HG03039 (cell line): Measurements from ENCODE around the gene CCDC171.
"Not testable (repeated sequence)": the region's sequence is repeated elsewhere in the genome, so short reads cannot be mapped to it uniquely, and the experiment has no call there.

ENCODE experiments used
- ATAC-seq: cut with Tn5 transposase; IDR thresholded peaks from one replicate; pipeline ENCODE4 v1.9.1; 2021; ENCODE audit warnings: mild to moderate bottlenecking, moderate library complexity; ENCODE audit not compliant: unreplicated experiment

CCDC171 gene

DNA sequence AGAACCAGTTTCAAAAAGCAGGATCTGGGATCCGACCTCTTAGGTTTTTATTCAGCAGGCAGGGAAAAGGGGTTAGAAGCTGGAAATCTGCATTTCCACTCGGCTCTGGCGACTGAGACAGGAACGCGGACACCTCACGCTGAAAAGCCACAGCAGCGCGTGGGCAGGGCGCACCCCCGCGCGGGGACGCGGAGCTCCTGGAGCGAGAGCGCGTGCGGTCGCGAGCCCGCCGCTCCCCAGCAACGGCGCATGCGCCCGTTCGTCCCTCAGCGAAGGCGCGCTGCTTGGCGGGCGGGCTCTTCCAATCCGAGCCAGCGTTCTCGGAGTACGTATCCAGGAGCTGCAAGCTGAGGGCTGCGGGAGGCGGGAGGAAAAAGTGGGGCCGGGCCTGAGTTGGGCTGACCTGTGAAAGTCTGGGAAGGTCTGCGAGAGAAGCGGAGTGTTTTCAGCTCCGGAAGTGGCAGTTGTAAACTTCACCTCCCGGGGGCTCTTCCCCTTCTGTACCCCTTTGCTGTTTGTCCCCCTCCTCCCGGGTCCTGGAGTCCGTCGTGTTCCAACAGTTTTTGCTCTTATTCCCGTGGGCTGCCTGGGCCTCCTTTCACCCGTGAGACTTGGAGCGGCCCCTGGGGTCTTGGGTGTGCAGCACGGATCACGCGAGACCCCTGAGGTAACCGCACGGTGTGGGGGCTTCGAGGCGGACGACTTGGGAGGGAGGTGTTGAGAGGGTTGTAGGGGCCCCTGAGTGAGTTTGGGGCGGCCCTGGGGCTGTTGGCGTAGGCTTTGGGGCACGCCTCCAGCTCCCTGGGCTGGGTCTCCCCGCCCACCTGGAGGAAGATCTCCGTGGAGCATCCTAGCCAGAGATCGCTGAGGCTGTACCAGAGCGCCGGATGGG lies at the start of gene CCDC171:
Gene CCDC171 (plus strand): TSS at position 408 of the 892 bp plus-strand sequence. CDS start 11,046 bp downstream, outside the sequence.
- ATAC-seq = peak; percentile 75

DNA sequence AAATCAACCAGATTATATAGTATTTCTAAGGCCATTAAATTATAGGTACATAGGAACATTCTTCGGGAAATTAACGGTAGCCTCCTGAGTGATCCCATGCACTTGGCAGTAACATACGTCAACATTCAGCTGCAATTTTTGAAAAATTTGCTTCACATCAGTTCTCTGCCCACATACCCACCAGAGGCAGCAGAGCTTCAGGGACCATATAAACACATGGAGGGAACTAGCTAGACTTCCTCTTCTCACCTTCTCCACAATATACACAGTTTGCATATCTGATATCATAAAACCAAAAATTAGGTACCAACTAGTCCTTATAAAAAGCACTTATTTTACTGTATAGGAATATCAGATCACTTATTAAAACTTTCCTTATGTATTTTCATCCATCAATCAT lies 46.9 kb upstream of the CCDC171 start:
- no peak for ATAC-seq

DNA sequence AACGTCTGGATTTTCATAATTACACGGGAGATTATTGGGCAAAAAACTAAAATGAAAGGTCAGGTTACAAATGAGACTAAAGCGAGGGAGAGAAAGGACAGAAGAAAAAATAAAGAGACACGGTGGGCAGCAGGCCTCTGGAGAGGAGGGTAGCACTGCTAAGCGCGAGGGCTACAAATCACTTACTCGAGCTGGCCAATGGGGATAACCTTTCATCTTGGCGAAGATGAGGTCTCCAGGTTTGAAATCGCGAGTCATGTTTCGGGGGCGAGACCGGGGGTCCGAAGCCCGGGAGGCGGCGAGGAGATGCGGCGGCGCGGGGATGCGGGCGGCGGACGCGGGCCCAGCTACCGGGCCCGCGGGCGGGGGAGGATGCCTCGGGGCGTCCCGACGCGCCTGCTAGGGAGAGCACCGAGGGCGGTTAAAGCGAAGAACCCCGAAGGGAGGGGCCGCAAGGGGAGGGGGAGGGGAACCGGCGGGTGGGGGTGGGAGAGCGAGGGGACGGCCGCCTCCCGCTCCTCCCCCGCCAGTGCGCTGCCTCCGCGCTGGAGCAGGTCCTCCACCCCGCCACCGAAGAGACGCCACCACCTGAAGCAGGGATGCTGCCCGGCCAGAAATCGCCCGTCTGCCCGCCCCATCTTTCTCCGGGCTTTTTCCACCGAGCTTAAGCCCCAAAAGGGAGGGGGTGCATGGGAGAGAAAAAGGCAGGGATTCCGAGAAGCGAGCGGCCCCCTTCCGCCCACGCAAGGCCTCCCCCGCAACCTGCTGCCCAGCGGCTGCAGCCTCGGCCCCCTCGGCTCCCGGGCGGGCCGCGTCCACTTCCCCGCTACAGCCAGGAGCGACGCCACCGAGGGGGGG lies 42.7 kb upstream of the CCDC171 start:
- peak; percentile 39 for ATAC-seq

DNA sequence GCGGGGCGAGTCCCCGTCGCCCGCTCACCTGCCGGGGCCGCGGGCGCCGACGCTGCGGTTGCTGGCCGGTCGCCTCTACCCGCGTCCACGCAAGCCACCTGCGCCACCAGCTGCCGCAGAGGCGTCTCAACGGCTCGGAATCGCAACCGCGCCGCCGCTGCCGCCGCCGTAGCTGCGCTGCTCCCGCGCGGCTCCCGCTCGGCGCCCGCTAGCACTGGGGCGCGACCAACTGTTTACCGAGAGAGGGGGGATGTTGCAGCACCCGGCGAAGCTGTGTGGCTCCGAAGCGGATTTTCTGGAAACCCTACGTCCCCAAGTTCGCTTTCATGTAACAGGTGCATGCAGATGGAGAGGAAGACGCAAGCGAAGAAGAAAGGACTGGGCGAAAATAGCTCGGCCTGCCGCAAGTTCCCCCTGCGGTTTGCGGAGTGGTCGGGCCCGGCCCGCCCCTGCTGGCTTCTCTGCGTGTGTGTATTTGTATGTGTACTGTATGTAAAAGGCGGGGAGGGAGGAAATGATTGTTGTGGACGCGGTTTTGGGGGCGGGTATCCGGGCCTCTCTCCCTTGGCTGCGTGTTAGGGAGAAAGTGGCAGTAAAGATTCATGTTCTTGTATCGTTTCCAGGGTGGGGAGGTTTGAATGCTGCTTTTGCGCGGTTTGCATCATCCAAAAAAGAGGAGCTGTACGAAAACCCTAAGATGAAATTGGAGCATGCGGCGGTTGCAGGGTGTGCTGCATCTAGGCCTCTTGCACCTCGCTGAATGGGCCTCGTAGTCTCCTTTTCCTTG lies 41.9 kb upstream of the CCDC171 start, which contains the start of gene PSIP1:
Gene PSIP1 (minus strand): TSS at position 182 of the 787 bp plus-strand sequence. CDS start 782 bp downstream, outside the sequence.
- ATAC-seq = peak; percentile 76

DNA sequence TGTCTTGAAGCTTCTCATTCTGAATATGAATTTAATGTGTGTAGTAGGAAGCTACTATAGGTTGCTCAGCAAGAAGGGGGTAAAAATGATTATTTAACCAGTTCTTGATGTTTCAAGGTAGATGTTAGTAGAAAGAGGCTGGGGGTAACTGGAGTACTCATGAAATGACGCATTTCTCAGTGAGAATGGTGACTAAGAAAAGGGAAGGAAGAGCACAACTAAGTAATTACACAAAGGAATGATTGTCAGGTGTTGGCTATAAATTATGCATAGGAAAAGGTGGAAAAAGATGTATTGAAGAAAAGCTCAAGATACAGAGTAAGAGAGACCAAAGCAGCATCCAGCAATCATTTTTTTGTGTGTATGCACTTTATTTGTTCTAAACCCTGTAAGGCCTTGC lies 40.6 kb upstream of the CCDC171 start:
- no peak for ATAC-seq

DNA sequence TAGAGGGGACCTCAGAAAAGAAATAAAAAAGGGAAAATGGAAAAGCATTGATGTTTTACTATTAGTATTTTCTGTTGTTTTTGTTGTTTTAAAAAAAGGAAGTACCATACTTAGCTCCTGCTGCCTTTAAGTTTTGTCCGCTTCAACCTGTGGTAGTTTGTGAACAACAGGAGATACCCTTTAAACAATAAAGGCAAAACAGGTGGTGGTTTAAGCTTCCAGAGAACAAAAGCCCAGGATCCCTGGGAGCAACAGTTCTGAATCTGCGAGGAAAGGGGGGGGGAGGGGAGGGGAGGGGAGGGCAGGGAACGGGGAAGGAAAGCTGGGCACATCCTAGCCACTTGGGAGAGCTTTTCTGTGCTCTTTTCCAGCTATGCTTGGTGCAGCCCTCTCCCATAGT lies 40.0 kb upstream of the CCDC171 start:
- no peak for ATAC-seq

DNA sequence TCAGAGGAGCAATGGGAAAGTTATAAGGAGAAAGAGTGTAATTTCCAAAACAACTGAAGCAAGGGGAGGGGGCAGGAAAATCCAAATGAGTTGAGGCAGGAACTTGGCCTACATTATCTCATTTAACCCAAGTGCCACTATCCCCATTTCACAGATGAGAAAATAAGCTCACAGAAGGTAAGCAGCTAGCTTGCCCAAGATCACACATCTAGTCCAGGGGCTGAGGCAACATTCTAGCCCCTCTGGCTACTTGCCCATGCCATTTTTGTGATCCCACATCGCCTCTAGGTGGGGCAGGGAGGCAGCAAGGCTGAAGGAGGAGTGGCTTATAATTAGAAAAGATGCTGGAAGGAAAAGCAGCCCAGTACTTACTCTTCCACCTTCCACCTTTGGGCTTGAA lies 39.5 kb upstream of the CCDC171 start:
- no peak for ATAC-seq

DNA sequence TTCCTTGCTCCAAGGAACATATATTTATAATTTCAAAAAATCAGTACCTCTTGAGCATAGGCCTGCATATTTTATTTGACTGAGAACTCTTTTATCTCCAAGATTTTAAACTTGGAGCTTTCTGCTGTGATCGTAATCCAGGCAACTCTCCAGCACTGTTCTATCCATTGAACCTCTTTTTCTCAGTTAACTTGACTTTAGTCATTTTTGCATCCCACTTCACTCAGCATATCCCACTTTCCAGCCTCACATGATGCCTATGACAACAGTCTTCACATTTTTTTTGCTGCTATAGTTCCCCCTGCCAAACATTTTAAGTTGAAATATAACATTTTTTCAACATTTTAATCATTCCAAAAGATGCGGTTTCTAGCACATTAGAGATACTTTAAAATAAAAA lies 33.0 kb upstream of the CCDC171 start:
- ATAC-seq = no peak

DNA sequence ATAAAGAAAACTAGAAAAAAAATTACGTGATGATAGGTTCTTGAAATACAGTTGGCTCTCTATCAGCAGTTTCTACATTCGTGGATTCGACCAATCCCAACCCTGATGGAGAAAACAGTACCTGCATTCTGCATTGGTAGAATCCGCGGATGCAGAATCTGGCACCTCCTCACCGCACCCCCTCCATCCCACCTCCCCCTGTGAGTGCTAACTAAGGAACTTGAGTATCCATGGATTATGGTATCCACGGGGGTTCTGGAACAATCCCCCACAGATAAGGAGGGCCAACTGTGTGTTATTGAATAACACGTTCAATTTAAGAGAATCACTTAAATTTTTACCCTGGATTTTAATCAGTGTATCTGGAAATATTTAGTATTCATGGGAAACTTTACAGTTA lies 31.6 kb upstream of the CCDC171 start:
- no peak for ATAC-seq

DNA sequence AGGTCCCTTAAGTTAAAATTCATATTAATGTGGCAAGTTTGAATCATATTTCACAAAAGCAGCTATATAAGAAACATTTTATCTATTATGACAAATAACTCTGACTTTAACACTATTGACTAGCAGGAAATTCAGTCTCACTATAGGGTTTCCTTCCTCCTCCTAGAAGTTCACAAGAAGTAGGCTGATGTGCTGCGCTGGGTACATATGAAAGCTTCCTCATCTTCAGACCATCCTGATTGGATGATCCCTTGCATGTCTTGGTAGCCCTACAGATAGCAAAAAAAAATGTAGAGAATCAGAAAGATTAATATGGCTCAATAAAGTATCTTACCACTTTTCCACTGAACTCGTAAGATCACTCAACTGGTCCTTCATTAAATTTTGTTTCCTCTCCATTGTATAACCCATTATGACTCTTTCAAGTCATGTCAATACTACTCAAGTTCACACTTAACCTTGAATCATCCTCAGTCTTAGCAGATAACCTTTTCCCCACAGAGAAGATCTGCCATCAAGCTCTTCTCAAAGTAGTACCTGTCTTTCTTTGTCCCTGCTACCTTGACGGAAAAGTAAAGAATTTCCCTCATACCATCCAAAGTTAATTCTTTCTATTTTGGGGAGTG lies 30.6 kb upstream of the CCDC171 start:
- no peak for ATAC-seq

DNA sequence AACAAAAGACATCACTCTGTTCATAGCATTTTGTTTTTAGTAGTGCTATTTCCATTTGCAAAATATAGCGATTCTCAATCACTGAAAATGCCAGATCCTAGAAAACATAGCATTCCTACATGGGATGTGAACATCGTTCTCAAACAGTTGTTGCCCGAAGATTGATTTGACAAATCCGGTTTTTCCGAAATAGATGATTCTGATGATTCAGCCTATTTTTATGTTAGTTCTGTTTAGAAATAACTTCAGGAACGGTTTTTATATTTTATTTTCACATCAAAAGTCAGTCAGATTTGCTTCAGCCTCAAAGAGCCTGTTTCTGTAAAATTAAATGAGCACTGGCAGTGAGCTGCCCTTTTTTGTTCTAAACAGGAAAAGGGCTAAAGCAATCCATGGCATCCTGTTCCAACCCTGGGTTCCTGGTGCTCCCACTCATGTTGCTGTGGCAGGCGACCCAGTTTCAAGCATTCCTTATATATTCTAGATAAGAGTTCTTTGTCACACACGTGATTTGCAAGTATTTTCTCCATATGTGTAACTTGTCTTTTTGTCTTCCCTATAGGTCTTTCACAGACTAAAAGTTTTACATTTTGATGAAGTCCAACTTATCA lies 27.9 kb upstream of the CCDC171 start:
- ATAC-seq = no peak

DNA sequence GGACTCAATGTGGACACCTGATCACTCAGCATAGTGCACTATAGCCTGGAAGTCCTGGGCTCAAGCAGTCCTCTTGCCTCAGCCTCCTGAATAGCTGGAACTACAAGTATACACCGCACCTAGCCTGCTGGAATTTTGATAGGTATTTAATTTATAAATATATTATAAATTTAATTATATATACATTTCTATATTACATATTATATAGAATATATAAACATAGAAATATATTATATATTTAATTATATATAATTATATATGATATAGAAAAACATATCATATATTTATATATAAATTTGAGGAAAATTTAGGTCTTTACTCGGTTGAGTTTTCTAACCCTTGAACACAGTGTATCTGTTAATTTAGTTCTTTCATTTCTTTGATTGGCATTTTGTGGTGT lies 26.9 kb upstream of the CCDC171 start:
- no peak for ATAC-seq

DNA sequence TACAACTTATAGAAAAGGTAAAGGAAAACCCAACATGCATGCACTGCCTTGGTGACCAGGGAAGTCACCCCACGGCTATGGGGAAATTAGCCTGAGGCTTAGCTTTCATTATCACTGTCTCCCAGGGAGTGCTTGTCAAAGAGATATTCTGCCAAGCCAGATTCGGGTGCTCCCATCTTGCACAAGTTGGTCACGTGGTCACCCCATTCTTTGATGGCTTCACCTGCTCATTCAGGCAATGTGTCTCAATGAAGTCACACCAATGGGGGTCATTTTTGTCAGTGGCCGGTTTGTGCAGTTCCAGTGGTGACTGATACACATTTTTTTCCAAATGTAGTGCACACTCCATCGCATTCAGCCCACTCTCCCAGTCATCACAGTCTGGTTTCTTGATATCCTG lies 25.8 kb upstream of the CCDC171 start:
- ATAC-seq = not testable (repeated sequence)

DNA sequence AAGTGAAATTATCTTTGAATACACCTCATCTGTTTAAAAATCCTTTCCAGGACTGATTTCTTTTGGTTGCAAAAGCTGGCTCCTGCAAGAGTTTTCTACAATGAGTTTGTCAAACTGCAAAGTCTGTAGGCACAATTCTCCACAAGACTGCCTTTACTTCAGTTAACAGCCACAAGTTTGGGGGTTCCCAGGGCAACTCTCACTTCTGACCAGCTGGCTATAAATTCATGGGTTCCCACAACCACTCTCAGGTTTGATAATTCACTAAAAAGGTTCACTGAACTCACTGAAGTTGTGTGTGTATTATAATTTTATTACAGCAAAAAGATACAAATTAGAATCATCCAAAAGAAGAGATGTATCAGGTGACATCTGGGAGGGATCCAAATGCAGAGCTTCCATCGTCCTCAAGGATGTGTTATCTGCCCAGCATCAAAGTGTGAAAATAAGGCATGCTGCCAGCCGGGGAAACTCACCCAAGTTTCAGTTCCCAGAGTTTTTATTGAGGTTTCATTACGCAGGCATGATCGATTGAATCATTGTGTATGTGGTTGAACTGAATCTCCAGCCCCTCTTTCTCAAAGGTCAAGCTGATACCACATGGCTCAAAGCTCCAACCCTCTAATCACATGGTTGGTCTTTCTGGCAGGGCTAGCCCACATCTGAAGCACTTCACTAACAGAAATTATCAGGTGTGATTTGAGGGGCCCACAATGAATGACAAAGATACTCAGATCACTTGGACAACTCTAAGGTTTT lies 23.1 kb upstream of the CCDC171 start:
- ATAC-seq = peak; percentile 79

DNA sequence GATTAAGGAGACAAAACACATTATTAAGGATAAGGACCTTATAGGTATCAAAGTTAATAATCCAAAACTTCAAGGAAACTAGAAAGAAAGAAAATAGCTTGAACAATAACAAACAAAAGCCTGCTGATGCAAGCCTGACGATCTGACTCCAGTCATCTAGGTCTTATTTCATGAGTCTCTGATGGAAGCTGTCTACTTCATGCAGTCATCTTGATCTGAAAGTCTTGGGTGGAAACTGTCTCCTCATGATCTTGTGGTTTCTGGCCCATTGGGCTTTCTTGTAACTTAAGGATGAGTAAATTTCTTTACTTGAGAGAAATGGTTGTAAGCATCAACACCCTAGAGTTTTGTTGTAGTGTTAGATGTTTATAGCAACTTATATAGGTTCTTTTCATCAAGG lies 21.5 kb upstream of the CCDC171 start:
- ATAC-seq = peak; percentile 39

DNA sequence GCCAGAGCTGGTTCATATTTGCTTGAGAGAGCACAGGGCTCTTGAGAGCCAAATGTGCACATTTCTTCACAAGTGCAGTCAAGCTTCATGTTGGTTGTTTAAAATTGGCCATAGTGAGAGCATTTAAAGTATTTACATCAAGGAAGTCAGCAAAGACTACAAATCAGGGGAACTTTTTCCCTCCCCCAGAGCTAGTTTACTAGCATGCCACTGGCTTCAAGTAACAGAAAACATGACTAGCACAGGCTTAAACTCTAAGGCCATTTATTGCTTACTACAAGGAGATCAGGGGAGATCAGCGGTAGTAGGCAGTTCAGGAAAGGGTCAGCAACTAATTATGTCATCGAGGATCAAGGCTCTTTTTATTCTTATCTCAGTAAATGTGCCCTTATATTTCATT lies 11.0 kb upstream of the CCDC171 start:
- no peak for ATAC-seq

DNA sequence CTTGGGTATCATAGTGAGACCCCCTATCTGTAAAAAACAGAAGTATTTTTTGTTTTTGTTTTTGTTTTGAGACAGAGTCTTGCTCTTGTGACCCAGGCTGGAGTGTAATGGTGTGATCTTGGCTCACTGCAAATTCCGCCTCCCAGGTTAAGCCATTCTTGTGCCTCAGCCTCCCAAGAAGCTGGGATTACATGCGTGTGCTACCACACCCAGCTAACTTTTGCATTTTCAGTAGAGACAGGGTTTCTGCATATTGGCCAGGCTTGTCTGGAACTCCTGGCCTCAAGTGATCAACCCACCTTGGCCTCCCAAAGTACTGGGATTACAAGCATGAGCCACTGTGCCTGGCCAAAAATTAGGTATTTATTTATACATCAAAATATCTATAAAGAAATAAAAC lies 10.2 kb upstream of the CCDC171 start:
- no peak for ATAC-seq

DNA sequence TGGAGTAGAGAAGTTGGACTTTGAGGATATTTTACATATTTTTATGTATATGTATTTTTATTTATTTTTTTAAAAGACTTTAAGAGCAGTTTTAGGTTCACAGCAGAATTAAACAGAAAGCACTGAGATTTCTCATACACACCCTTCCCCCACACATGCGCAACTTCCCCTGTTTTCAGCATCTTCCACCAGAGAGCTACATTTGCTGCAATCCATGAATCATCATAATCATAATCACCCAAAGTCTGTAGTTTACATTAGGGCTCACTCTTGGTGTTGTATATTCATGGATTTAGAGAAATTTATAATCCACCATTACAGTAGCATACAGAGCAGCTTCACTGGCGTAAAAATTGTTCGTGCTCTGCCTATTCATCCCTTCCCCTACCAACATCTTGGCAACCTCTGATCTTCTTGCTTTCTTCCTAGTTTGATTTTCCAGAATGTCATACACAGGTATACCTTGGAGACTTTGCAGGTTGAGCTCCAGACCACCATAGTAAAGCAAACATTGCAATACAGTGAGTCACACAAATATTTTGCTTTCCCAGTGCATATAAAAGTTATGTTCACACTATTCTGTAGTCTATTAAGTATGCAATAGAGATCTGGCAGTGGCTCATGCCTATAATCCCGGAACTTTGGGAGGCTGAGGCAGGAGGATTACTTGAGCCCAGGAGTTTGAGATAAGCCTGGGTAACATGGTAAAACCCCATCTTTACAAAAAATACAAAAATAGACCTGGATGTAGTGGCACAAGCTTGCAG lies 9.6 kb upstream of the CCDC171 start:
- ATAC-seq = no peak

DNA sequence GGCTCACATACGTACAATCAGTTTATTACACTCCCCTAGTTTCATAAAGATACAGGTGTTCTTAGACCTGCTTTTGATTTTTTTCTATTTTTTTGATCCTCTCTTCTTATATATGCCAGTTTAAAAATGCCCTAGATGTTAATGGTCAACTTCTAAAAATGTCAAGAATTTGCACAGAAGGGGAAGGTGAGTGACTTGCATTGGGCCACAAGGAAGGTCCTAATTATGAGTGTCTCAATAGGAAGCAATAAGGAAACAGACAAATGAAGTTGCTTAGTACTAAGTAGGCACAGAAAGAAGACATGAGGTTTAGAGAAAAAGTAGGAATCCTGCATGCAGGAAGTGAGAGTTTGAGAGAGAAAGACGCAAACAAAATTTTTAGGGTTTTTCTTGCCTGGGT lies 3.2 kb upstream of the CCDC171 start:
- ATAC-seq = no peak
